ENCODE measurements around the gene SORT1. TPM values are rescaled to one million over a fixed set of nuclear protein-coding genes. Genes with fewer than 3 reads are reported as not detected.

SORT1 gene
- total RNA-seq, 1 donor from 2014 or later: 52.3 TPM

DNA sequence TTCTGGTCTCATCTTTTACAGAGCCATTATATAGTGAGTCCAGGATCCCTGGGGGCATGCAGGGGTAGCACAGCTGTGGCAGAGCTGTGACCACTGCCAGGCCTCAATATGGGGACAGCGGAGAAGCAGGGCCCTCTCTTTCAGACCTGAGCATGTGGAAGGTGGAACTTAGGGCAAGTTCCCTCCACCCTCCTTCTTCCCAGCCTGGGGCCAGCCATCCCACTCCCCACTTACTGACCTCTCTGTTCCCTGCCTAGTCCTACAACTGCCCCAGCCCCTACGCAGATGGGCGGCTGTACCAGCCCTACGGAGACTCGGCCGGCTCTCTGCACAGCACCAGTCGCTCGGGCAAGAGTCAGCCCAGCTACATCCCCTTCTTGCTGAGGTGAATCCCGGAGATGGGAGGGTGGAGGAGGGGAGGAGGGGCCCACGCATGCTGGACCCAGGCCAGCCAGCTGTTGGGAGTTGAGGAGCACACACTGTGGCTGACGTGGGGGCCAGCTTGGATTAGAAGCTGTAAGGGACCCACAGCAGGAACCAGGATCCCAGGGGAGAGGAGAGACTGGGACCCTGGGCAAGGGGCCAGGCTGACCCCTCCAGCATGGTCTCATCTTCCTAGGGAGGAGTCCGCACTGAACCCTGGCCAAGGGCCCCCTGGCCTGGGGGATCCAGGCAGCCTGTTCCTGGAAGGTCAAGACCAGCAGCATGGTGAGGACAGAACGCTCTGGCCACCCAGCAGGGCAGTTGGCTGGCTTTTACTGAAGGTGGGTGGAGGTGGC lies 125.5 kb downstream of the SORT1 start:
- no peaks in the 10 kb centered on the region for H3K27me3 Mint-ChIP-seq
- H3K4me3 Mint-ChIP-seq: no peak overlapping the region
- H3K4me1 Mint-ChIP-seq (ENCODE audit: unreplicated experiment): peaks cover 23% of the 10 kb centered on the region
- DNase-seq (ENCODE audit: extremely low spot score, unreplicated experiment): peak; percentile 67
- peak overlapping the region; percentile 58 for H3K27ac Mint-ChIP-seq
- no peaks in the 10 kb centered on the region for H3K9me3 Mint-ChIP-seq
- TF ChIP-seq, protein P1, sequence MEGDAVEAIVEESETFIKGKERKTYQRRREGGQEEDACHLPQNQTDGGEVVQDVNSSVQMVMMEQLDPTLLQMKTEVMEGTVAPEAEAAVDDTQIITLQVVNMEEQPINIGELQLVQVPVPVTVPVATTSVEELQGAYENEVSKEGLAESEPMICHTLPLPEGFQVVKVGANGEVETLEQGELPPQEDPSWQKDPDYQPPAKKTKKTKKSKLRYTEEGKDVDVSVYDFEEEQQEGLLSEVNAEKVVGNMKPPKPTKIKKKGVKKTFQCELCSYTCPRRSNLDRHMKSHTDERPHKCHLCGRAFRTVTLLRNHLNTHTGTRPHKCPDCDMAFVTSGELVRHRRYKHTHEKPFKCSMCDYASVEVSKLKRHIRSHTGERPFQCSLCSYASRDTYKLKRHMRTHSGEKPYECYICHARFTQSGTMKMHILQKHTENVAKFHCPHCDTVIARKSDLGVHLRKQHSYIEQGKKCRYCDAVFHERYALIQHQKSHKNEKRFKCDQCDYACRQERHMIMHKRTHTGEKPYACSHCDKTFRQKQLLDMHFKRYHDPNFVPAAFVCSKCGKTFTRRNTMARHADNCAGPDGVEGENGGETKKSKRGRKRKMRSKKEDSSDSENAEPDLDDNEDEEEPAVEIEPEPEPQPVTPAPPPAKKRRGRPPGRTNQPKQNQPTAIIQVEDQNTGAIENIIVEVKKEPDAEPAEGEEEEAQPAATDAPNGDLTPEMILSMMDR (conservative IDR thresholded peaks at IDR 0.05): no peak
- peaks cover 7% of the 10 kb centered on the region for H3K36me3 Mint-ChIP-seq

DNA sequence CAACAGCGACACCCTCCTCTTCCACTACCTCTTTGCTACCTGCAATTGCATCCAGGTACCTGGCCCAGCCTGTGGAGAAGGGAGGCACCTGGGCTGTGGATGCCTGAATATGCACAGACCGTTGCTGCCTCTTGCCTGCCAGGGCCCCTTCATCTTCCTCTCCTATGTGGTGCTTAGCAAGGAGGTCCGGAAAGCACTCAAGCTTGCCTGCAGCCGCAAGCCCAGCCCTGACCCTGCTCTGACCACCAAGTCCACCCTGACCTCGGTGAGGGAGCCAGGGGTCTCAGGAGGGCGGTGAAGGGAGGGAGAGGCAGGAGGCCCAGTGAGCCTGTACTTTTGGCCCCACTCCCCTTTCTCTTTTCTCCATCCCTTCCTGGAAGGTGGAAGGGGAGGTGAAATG lies 126.3 kb downstream of the SORT1 start:
- peak; percentile 60 for DNase-seq (ENCODE audit: extremely low spot score, unreplicated experiment)
- Mint-ChIP-seq H3K9me3 (no peaks in the 10 kb centered on the region), H3K27ac (peak overlapping the region; percentile 51), H3K4me3 (no peak overlapping the region), H3K27me3 (no peaks in the 10 kb centered on the region), H3K36me3 (peaks cover 7% of the 10 kb centered on the region), H3K4me1 (ENCODE audit: unreplicated experiment) (peaks cover 23% of the 10 kb centered on the region)
- TF ChIP-seq, protein P1 (conservative IDR thresholded peaks at IDR 0.05): no peak

DNA sequence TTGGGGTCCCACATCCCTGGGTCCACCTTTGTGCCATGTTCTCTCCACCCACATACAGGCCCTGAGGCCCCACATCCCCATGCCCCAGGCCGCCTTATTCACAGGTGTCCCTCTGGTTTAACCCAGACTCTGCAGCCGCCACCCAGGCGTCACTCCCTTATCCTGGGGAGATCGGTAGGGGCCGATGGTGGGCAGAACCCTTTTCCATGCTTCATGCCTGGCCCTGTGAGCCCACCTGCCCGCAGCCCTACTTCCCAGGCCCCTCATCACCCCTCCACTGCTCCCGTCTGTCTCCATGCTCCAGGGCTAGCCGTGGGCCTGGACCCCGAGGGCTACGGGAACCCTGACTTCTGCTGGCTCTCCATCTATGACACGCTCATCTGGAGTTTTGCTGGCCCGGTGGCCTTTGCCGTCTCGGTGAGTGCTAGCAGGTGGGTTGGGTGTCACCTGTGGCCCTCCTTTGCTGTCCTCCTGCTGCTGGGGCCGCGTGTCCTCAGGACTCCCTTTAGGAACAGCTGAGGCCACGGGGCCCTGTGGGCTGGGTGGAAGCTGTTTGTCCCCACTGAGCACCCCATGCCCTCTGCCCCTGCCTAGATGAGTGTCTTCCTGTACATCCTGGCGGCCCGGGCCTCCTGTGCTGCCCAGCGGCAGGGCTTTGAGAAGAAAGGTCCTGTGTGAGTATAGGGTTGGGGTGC lies 126.9 kb downstream of the SORT1 start:
- H3K4me1 Mint-ChIP-seq (ENCODE audit: unreplicated experiment): peaks cover 21% of the 10 kb centered on the region

DNA sequence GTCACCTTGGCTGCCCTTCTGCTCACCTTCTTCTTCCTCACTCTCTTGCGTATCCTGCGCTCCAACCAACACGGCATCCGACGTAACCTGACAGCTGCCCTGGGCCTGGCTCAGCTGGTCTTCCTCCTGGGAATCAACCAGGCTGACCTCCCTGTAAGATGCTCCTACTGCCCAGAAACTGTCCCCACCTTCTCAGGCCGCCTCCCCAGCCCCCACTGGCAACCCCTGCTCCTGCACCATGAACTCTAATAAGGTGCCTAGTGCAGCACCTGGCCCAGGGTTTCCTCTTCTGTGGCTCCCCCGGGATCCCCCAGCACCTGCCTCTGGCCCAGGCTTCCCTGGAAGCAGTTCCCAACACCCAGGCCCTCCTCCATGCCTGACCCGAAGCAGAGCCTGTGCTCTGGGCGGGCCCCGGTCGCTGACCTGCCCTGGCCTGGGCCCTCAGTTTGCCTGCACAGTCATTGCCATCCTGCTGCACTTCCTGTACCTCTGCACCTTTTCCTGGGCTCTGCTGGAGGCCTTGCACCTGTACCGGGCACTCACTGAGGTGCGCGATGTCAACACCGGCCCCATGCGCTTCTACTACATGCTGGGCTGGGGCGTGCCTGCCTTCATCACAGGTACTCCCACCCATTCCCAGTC lies 127.6 kb downstream of the SORT1 start:
- H3K9me3 Mint-ChIP-seq: no peaks in the 10 kb centered on the region
- no peaks in the 10 kb centered on the region for H3K27me3 Mint-ChIP-seq
- no peak overlapping the region for H3K4me3 Mint-ChIP-seq
- peak overlapping the region; percentile 16 for H3K27ac Mint-ChIP-seq
- peak; percentile 63 for DNase-seq (ENCODE audit: extremely low spot score, unreplicated experiment)
- peaks cover 7% of the 10 kb centered on the region for H3K36me3 Mint-ChIP-seq
- H3K4me1 Mint-ChIP-seq (ENCODE audit: unreplicated experiment): peaks cover 14% of the 10 kb centered on the region
- TF ChIP-seq, protein P1 (conservative IDR thresholded peaks at IDR 0.05): no peak

More for the DNA sequence above, 126.9 kb downstream of the SORT1 start:
- no peaks in the 10 kb centered on the region for H3K27me3 Mint-ChIP-seq
- H3K4me3 Mint-ChIP-seq: no peak overlapping the region
- peaks cover 7% of the 10 kb centered on the region for H3K36me3 Mint-ChIP-seq
- TF ChIP-seq, protein P1 (conservative IDR thresholded peaks at IDR 0.05): no peak
- no peaks in the 10 kb centered on the region for H3K9me3 Mint-ChIP-seq
- H3K27ac Mint-ChIP-seq: peak overlapping the region; percentile 16
- peak; percentile 64 for DNase-seq (ENCODE audit: extremely low spot score, unreplicated experiment)

DNA sequence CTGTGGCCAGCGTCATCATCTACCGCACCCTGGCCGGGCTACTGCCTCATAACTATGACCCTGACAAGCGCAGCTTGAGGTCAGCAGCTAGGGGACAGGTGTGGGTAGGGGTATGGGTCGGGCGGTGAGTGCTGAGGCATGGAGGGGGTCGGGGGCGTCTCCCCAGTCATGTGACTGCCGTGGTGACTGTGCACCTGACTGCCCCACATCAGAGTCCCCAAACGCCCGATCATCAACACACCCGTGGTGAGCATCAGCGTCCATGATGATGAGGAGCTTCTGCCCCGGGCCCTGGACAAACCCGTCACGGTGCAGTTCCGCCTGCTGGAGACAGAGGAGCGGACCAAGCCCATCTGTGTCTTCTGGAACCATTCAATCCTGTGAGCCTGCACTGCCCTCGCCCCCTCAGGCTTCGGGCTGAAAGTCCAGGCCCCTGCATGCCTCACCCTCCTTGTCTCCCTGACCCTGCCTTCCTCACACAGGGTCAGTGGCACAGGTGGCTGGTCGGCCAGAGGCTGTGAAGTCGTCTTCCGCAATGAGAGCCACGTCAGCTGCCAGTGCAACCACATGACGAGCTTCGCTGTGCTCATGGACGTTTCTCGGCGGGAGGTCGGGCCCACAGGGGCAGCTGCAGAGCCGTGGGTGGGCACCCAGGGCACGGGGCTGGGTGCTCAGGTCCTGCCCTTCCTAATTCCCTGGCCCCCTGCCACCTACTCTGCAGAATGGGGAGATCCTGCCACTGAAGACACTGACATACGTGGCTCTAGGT lies 128.3 kb downstream of the SORT1 start:
- Mint-ChIP-seq H3K27ac (no peak overlapping the region), H3K27me3 (no peaks in the 10 kb centered on the region), H3K36me3 (peaks cover 7% of the 10 kb centered on the region), H3K9me3 (no peaks in the 10 kb centered on the region), H3K4me3 (no peak overlapping the region), H3K4me1 (ENCODE audit: unreplicated experiment) (peaks cover 7% of the 10 kb centered on the region)
- no peak for DNase-seq (ENCODE audit: extremely low spot score, unreplicated experiment)
- TF ChIP-seq, protein P1 (conservative IDR thresholded peaks at IDR 0.05): no peak
